Naive thymus-derived CD4-positive, alpha-beta T cell (primary cell): ENCODE measurements around the gene RPP25L. TPM values are rescaled to one million over a fixed set of nuclear protein-coding genes. Genes with fewer than 3 reads are reported as not detected.

Experiments used
- ATAC-seq: fragments of 150-1000 bp; cut with Tn5 transposase; 2 replicates; pipeline ENCODE4 v1.10.0; 2021; ENCODE audit warnings: mild to moderate bottlenecking, moderate library complexity
- CTCF ChIA-PET: fragments of 350-600 bp; sonication (Branson Sonifier 250); formaldehyde crosslinking; loops from one replicate; lab custom pipeline; 2021; ENCODE audit warnings: antibody characterized with exemption; lab: Charles Lee
- POLR2A ChIA-PET: fragments of 350-600 bp; sonication (Branson Sonifier 250); formaldehyde crosslinking; loops from one replicate; lab custom pipeline; 2021; ENCODE audit warnings: antibody characterized with exemption, inconsistent platforms; lab: Charles Lee
- DNase-seq, 9 donors: peaks; one replicate each; pipeline versions ENCODE4 v3.0.0 to v3.0.0-alpha.2; 2020 to 2022; ENCODE audit warnings: mixed read lengths in 1 of 9
- H3K27ac ChIP-seq: one replicate; pipeline ENCODE4 v1.7.0; 2013; ENCODE audit warnings: mild to moderate bottlenecking, low read depth, low read length, moderate library complexity
- H3K27me3 ChIP-seq, 2 donors: one replicate each; pipeline ENCODE4 v1.7.0; 2013; ENCODE audit warnings: low read length in 2 of 2, mild to moderate bottlenecking in 2 of 2, moderate library complexity in 2 of 2; ENCODE audit not compliant: control insufficient read depth in 2 of 2, insufficient read depth in 2 of 2
- H3K36me3 ChIP-seq, 3 experiments: 1 replicate in 2 of 3; 2 replicates in 1 of 3; pipeline ENCODE4 v1.7.0; 2013; ENCODE audit warnings: low read length in 3 of 3, mild to moderate bottlenecking in 3 of 3, moderate library complexity in 1 of 3; ENCODE audit not compliant: insufficient read depth in 3 of 3, control insufficient read depth in 2 of 3
- H3K4me1 ChIP-seq, 2 donors: one replicate each; pipeline ENCODE4 v1.7.0; 2013; ENCODE audit warnings: low read length in 2 of 2, mild to moderate bottlenecking in 2 of 2, moderate library complexity in 1 of 2; ENCODE audit not compliant: control insufficient read depth in 2 of 2, insufficient read depth in 2 of 2
- H3K4me3 ChIP-seq: 2 replicates; pipeline ENCODE4 v1.7.0; 2013; ENCODE audit warnings: mild to moderate bottlenecking, low read length
- H3K9me3 ChIP-seq, 3 experiments: 1 replicate in 2 of 3; 2 replicates in 1 of 3; pipeline ENCODE4 v1.7.0; 2013; ENCODE audit warnings: low read length in 3 of 3; ENCODE audit not compliant: control insufficient read depth in 2 of 3
- H3K27ac Mint-ChIP-seq, 9 donors: one replicate each; pipeline ENCODE4 v1.8.0; 2020 to 2022; ENCODE audit warnings: mixed read lengths in 9 of 9, mild to moderate bottlenecking in 8 of 9, moderate library complexity in 5 of 9, inconsistent platforms in 2 of 9
- H3K27me3 Mint-ChIP-seq, 5 donors: one replicate each; pipeline ENCODE4 v1.8.0; 2021 to 2022; ENCODE audit warnings: mixed read lengths in 5 of 5, mild to moderate bottlenecking in 1 of 5
- H3K36me3 Mint-ChIP-seq, 5 donors: one replicate each; pipeline ENCODE4 v1.8.0; 2020 to 2022; ENCODE audit warnings: mixed read lengths in 5 of 5, mild to moderate bottlenecking in 3 of 5, inconsistent platforms in 1 of 5
- H3K4me1 Mint-ChIP-seq, 7 donors: one replicate each; pipeline ENCODE4 v1.8.0; 2020 to 2022; ENCODE audit warnings: mixed read lengths in 7 of 7, mild to moderate bottlenecking in 3 of 7, inconsistent platforms in 1 of 7
- H3K4me3 Mint-ChIP-seq, 10 donors: one replicate each; pipeline ENCODE4 v1.8.0; 2020 to 2022; ENCODE audit warnings: mild to moderate bottlenecking in 10 of 10, mixed read lengths in 10 of 10, moderate library complexity in 6 of 10, inconsistent platforms in 2 of 10
- H3K9me3 Mint-ChIP-seq, 11 donors: one replicate each; pipeline ENCODE4 v1.8.0; 2020 to 2022; ENCODE audit warnings: mixed read lengths in 11 of 11, mild to moderate bottlenecking in 4 of 11, inconsistent platforms in 1 of 11, moderate library complexity in 1 of 11
- intact Hi-C, 2 donors: fragments of 100-400 bp; cut with micrococcal nuclease; formaldehyde crosslinking; loops; one replicate each; pipeline ENCODE4 v1.15.1; 2023
- polyA plus RNA-seq, 2 donors: library from polyadenylated mRNA; unstranded; fragments of 300-500 nt; fragmentation: Illumina TruSeq; gene quantifications; one replicate each; pipeline ENCODE4 v1.2.3, GENCODE V29; 2021
- total RNA-seq, 6 experiments: library from RNA in 5 of 6; stranded (reverse) in 5 of 6; gene quantifications; 1 replicate in 5 of 6; 2 replicates in 1 of 6; pipeline ENCODE4 v1.2.3 and lab custom pipeline; 2021 to 2026

Gene RPP25L
- total and polyA plus RNA-seq, 7 experiments from 2014 or later, result 8.8 to 58.2 (median 26.7) TPM

- H3K4me1 ChIP-seq, result peaks cover 10 to 17% of the 10 kb centered on the region in 2 donors
- H3K4me1 Mint-ChIP-seq, result peaks cover 6 to 28% (median 21%) of the 10 kb centered on the region in 7 donors
- peak overlapping the region; percentile 78 to 96 (median 92) for H3K27ac Mint-ChIP-seq
- CTCF ChIA-PET, result interaction anchor here (0.7 to 7.5 kb wide), 6 partner anchors 22 to 279 kb away, joined by 3 to 98 read pairs (median 3); partner anchors contain the start of genes GALT and SIGMAR1
- H3K27ac ChIP-seq, result peak overlapping the region; percentile 87
- DNase-seq (peak; percentile 40 to 75 (median 62)), ATAC-seq (peak; percentile 58)
- H3K27me3 ChIP-seq, result no peaks in the 10 kb centered on the region
- peaks cover 0 to 43% (median 0%) of the 10 kb centered on the region in 3 experiments for H3K36me3 ChIP-seq
- peak overlapping the region; percentile 89 for H3K4me3 ChIP-seq
- H3K9me3 Mint-ChIP-seq, result peaks cover 0 to 1% (median 0%) of the 10 kb centered on the region in 11 donors
- POLR2A ChIA-PET, result interaction anchor here (0.7 to 3.9 kb wide), 11 partner anchors 7 to 1326 kb away, joined by 3 to 55 read pairs (median 4); partner anchors contain the start of genes DCTN3, DNAI1, FAM219A and SIGMAR1
- intact Hi-C loops, result loop anchor here (1.0 to 10.0 kb wide), 15 partner anchors 7 to 796 kb away; partner anchors contain the start of genes DCTN3 (in 2 of the 2), DNAI1 (in 2 of the 2), ENHO (in 2 of the 2) and FAM219A (in 2 of the 2)
- no peaks in the 10 kb centered on the region for H3K27me3 Mint-ChIP-seq
- H3K36me3 Mint-ChIP-seq, result peaks cover 7 to 26% (median 11%) of the 10 kb centered on the region in 5 donors
- no peaks in the 10 kb centered on the region for H3K9me3 ChIP-seq
- H3K4me3 Mint-ChIP-seq, result peak overlapping the region; percentile 84 to 96 (median 90)
These were observed 992 bp upstream of the RPP25L start for GRCh38 chr9:34612788-34613390.

- H3K36me3 ChIP-seq, result peaks cover 0 to 28% (median 0%) of the 10 kb centered on the region in 3 experiments
- POLR2A ChIA-PET, result interaction anchor here (0.9 to 3.9 kb wide), 9 partner anchors 9 to 53 kb away, joined by 3 to 55 read pairs (median 4); partner anchors contain the start of genes DCTN3, GALT and SIGMAR1
- ATAC-seq (peak; percentile 1), DNase-seq (peak in 1 of 9 donors; percentile 31)
- CTCF ChIA-PET, result interaction anchor here (0.6 to 7.5 kb wide), 8 partner anchors 8 to 91 kb away, joined by 3 to 98 read pairs (median 4); partner anchors contain the start of genes DCTN3, GALT and SIGMAR1
- intact Hi-C loops, result loop anchor here (5.0 to 10.0 kb wide), 6 partner anchors 36 to 794 kb away; partner anchors contain the start of genes GALT (in 2 of the 2), DNAJB5 (in 1 of the 2), ENHO (in 1 of the 2) and KIF24 (in 1 of the 2)
- peak overlapping the region; percentile 89 for H3K4me3 ChIP-seq
- H3K4me1 ChIP-seq, result peaks cover 10 to 17% of the 10 kb centered on the region in 2 donors
- H3K36me3 Mint-ChIP-seq, result peaks cover 3 to 11% (median 4%) of the 10 kb centered on the region in 5 donors
- peaks cover 6 to 28% (median 20%) of the 10 kb centered on the region in 7 donors for H3K4me1 Mint-ChIP-seq
- H3K4me3 Mint-ChIP-seq, result peak overlapping the region; percentile 84 to 96 (median 90)
- peaks cover 0 to 1% (median 0%) of the 10 kb centered on the region in 11 donors for H3K9me3 Mint-ChIP-seq
- peak overlapping the region; percentile 84 to 96 (median 93) for H3K27ac Mint-ChIP-seq
- H3K27me3 ChIP-seq, result no peaks in the 10 kb centered on the region
- H3K27ac ChIP-seq, result peak overlapping the region; percentile 87
- H3K9me3 ChIP-seq, result no peaks in the 10 kb centered on the region
- H3K27me3 Mint-ChIP-seq, result no peaks in the 10 kb centered on the region
These were observed 566 bp downstream of the RPP25L start for GRCh38 chr9:34611251-34611810.

- peak overlapping the region in 7 of 9 donors; percentile 1 to 93 (median 52) for H3K27ac Mint-ChIP-seq
- H3K4me1 Mint-ChIP-seq, result peaks cover 6 to 28% (median 20%) of the 10 kb centered on the region in 7 donors
- Histone ChIP-seq H3K36me3 (peaks cover 0 to 21% (median 0%) of the 10 kb centered on the region in 3 experiments), H3K4me1 (peaks cover 10 to 17% of the 10 kb centered on the region in 2 donors), H3K27ac (no peak overlapping the region), H3K4me3 (peak overlapping the region; percentile 89), H3K27me3 (no peaks in the 10 kb centered on the region), H3K9me3 (no peaks in the 10 kb centered on the region)
- POLR2A ChIA-PET, result interaction anchor here (0.9 to 3.9 kb wide), 6 partner anchors 10 to 37 kb away, joined by 3 to 55 read pairs (median 8); partner anchors contain the start of genes DCTN3, GALT and SIGMAR1
- CTCF ChIA-PET, result interaction anchor here (0.8 to 7.5 kb wide), 7 partner anchors 10 to 92 kb away, joined by 3 to 98 read pairs (median 4); partner anchors contain the start of genes DCTN3, GALT and SIGMAR1
- peaks cover 0 to 1% (median 0%) of the 10 kb centered on the region in 11 donors for H3K9me3 Mint-ChIP-seq
- intact Hi-C loops, result loop anchor here (5.0 to 10.0 kb wide), 6 partner anchors 37 to 793 kb away; partner anchors contain the start of genes GALT (in 2 of the 2), DNAJB5 (in 1 of the 2), ENHO (in 1 of the 2) and KIF24 (in 1 of the 2)
- no peak for DNase-seq
- peaks cover 0 to 7% (median 0%) of the 10 kb centered on the region in 5 donors for H3K36me3 Mint-ChIP-seq
- no peaks in the 10 kb centered on the region for H3K27me3 Mint-ChIP-seq
- peak overlapping the region; percentile 25 to 96 (median 90) for H3K4me3 Mint-ChIP-seq
- ATAC-seq, result no peak
These were observed 1.3 kb downstream of the RPP25L start for GRCh38 chr9:34610434-34611206.

- Histone ChIP-seq H3K27me3 (no peaks in the 10 kb centered on the region), H3K27ac (no peak overlapping the region), H3K4me3 (no peak overlapping the region), H3K9me3 (no peaks in the 10 kb centered on the region), H3K4me1 (peaks cover 5 to 10% of the 10 kb centered on the region in 2 donors), H3K36me3 (no peaks in the 10 kb centered on the region)
- POLR2A ChIA-PET, result interaction anchor here (0.8 kb wide), 1 partner anchor 10 kb away, joined by 3 read pairs; no protein-coding TSS in a partner anchor
- Mint-ChIP-seq H3K4me3 (no peak overlapping the region), H3K36me3 (no peaks in the 10 kb centered on the region), H3K27ac (no peak overlapping the region), H3K9me3 (no peaks in the 10 kb centered on the region), H3K27me3 (peaks cover 0 to 10% (median 5%) of the 10 kb centered on the region in 5 donors), H3K4me1 (peaks cover 6 to 19% (median 14%) of the 10 kb centered on the region in 7 donors)
- intact Hi-C loops, result no loop called here
- ATAC-seq (no peak), DNase-seq (no peak)
- CTCF ChIA-PET, result no interaction called here
These were observed 4.6 kb downstream of the RPP25L start for GRCh38 chr9:34607331-34607730.

GRCh38 chr9:34606905-34607304 lies 5.0 kb downstream of the RPP25L start:
- Histone ChIP-seq H3K27ac (no peak overlapping the region), H3K9me3 (no peaks in the 10 kb centered on the region), H3K27me3 (no peaks in the 10 kb centered on the region), H3K4me3 (no peak overlapping the region), H3K4me1 (peaks cover 5 to 9% of the 10 kb centered on the region in 2 donors), H3K36me3 (no peaks in the 10 kb centered on the region)
- intact Hi-C loops, result no loop called here
- no peak overlapping the region for H3K4me3 Mint-ChIP-seq
- ATAC-seq (no peak), DNase-seq (no peak)
- POLR2A ChIA-PET, result interaction anchor here (0.8 kb wide), 1 partner anchor 10 kb away, joined by 3 read pairs; no protein-coding TSS in a partner anchor
- H3K4me1 Mint-ChIP-seq, result peaks cover 6 to 19% (median 12%) of the 10 kb centered on the region in 7 donors
- CTCF ChIA-PET, result no interaction called here
- H3K27me3 Mint-ChIP-seq, result peaks cover 0 to 10% (median 5%) of the 10 kb centered on the region in 5 donors
- H3K36me3 Mint-ChIP-seq, result no peaks in the 10 kb centered on the region
- H3K27ac Mint-ChIP-seq, result no peak overlapping the region
- H3K9me3 Mint-ChIP-seq, result no peaks in the 10 kb centered on the region
